Suppressor macrophage treated with lipopolysaccharide for 1 hour (primary cell): Measurements from ENCODE around the gene CYP46A1.

Source experiments
- DNase-seq, 3 donors: peaks; one replicate each; pipeline ENCODE4 v3.0.0-alpha.2; 2020 to 2022

The CYP46A1 gene

DNA sequence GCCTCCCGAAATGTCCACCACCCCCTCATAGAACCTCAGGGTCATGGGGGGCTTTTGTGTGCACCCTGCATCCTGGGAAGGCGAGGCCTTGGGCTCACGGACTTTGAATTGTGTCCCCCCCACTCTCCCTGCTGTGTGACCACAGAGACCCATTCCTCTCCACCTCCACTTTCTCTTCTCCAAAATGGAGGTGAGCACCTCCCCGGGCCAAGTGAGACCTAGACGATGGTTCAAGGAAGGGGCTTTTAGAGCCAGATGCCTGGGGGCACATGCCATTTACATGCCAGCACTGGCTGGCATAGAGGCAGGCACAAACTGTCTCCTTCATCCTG, 33.5 kb downstream of the CYP46A1 start:
- DNase-seq, result no peak

GRCh38 chr14:99718031-99718810, 34.1 kb downstream of the CYP46A1 start:
- no peak for DNase-seq

DNA sequence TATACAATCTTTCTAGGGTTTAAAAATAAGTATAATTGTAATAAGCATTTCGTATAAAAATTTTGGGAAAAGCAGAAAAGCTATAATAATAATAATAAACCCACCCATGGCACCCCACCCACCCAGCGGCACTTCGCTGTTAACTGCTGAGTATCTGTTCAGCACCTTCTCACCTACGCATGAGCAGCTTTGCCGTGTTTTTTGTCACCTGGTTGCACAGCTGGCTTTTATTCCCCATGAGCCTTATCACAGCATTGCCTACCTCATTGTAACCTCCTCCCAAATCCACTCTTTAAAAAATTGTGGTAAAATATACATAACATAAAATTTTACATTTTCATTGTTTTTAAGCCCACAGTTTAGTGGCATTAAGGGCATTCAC, 34.7 kb downstream of the CYP46A1 start:
- no peak for DNase-seq

DNA sequence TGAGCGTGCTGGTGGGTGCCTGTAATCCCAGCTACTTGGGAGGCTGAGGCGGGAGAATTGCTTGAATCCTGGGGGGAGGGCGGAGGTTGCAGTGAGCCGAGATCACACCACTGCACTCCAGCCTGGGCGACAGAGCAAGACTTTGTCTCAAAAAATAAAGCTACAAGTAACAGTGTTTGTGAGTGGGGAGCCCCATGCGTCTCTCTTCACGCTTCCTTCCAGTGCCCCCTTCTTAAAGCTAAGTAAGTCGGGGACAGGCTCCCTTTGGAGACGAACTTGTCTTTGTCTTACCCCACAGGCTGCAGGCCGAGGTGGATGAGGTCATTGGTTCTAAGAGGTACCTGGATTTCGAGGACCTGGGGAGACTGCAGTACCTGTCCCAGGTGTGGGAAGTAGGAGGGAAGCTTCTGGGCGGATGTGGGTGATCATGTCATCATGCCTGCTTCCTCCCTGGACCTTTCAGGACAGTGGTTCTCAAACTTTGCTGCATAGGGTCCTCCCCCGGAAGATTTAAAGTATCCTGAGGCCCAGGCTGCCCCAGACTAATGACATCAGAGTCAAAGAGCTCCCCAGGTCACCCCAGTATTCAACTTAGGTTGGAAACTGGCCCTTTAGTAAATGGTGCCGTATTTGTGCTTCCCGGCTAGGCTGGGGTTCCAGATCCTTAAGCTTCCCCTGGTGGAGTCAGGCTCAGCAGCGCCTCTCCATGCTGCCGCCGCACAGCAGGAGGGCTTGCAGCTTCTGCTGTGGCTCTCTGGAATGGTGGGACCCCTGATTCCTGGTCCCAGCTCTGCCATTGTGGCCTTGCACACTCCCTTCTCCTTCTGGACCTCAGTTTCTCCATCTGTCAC, 37.1 kb downstream of the CYP46A1 start:
- no peak for DNase-seq

GRCh38 chr14:99721792-99722516, 37.9 kb downstream of the CYP46A1 start:
- no peak for DNase-seq

DNA sequence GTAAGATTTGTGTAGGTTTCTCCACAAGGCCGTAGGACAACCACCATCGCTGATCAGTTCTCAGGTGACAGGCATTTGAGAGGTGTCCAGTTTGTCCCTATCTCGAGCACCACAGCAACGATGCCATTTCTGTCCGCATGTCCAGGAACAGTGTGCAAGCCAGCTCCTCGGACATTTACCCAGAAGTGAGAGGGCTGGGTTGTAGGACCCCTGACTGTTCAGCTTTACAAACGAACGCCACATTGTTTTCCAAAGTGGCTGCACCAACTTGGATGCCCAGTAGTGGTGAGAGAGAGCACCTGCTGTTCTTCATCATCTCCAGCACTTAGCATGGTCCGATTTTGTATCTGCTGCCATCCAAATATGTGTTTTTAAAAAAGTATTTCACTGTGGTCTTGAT, 38.6 kb downstream of the CYP46A1 start:
- DNase-seq, result no peak

DNA sequence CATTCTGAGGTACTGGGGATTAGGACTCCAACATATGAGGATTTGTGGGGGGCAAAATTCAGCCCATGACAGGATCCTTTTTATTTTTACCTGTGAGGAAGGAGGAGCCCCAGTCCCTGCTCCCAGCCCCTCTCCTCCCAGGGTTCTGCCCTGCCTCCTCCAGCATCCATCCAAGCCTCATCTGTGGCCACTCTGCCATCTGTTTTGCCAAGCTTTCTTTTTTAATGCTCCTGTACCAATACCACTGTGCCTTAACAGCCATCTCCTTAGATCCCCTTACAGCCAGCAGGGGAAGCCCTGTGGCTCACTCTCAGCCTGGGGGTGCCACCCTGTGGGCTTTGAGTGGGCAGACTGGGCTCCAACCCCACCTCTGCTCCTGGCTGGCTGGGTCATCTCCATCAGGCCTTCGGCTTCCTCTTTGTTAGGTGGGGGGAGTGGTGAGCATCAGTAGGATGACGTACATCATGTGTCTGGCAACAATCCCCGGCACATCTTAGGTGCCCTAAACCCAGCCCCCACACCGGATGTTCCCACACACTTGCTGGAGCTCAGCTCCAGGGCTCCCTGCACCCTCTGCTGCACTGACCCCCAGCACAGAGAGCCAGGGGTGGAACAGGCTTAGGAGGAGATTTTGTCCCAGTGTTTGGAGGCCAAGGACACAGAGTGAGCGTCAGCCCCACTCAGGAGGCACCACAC, 40.2 kb downstream of the CYP46A1 start:
- DNase-seq, result no peak

GRCh38 chr14:99724939-99725773, 41.1 kb downstream of the CYP46A1 start:
- no peak for DNase-seq

GRCh38 chr14:99725774-99726537, 41.9 kb downstream of the CYP46A1 start:
- no peak for DNase-seq

- DNase-seq, result no peak
These were observed 42.5 kb downstream of the CYP46A1 start for GRCh38 chr14:99726538-99727095.

DNA sequence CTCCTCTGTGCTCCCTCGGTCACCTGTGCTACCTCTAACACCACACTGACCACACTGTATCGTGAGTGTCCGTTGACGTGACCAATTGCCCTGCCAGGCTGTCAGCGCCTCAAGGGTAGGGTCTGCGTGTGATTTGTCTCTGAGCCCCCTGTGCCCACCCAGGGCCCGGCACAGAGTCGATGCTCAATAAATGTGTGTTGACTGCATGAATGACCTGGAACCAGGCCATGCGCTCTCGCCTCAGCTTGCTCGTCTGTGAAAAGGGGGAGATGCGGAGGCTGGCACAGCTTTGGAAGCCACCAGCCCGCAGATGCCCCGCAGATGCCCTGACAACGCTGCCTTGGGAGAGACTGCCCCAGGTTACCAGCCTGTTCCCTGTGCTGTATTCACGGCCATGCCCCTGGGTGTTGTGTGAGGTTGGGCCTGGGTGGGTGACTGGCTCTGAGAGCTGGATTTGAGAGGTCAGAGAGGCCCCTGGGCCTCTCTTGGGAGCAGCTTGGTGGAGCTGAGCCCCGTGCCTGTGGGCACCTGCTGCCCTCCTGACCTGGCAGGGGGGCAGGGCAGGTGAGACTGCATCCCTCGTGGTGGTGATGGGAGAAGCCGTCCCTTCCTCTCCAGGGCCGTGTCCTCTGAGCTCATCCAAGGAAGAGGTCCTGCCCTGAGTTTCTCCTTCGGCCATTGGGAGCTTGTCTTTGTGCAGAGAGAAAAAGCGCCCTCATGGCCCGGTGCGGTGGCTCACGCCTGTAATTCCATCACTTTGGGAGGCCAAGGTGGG, 43.2 kb downstream of the CYP46A1 start:
- no peak for DNase-seq

DNA sequence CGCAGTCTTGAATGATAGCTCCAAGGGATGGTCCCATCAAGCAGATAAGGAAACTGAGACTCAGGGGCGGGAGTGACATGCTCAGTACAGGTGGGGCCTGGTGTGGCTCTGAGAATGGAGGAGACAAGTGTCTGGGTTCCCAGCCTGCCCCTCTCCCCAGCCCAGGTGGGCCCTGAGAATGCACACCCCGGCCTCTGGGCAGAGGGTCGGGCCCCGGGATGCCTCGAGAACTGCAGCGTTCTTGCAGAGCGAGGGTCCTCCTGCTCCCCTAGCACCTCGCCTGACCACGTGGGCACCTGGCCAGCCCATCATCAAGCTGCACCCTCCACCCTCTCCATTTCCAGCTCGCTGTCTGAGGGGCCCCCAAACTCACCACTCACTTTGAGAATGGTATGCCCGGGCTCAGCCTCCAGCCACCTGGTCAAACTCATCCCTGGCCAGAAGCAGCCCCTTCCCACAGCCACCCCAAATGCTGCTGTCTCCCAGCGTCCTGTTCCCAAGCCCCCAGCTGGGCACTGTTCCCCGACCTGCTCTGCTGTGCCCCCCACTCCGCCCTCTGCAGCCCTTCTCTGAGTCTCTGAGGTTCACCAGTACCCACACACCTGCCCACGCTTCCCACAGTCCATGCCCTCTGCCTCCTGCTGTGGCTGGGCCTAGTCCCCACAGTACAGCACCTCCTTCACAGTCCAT, 44.3 kb downstream of the CYP46A1 start:
- no peak for DNase-seq

DNA sequence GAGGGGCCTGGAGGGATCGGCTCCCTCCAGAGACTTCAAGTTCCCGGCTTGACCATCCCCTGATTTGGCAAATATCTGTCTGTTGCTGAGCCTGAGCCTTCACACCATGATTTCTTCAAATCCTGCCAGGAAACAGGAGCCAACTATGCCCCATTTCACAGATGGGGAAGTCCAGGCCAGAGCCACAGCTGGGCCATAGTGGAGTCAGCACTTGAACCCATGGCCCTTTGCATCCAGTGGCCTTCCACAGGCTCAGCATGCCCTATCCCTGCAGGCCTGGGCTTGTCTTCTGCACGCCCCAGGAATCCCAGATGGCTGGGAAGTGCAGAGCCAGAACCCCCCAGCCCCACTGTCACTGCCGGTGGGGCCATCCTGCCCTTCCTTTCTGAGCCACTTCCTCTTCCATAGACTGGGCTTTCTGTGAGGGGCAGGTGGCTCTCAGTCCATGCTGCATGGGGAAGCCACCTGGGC, 44.9 kb downstream of the CYP46A1 start:
- no peak for DNase-seq

DNA sequence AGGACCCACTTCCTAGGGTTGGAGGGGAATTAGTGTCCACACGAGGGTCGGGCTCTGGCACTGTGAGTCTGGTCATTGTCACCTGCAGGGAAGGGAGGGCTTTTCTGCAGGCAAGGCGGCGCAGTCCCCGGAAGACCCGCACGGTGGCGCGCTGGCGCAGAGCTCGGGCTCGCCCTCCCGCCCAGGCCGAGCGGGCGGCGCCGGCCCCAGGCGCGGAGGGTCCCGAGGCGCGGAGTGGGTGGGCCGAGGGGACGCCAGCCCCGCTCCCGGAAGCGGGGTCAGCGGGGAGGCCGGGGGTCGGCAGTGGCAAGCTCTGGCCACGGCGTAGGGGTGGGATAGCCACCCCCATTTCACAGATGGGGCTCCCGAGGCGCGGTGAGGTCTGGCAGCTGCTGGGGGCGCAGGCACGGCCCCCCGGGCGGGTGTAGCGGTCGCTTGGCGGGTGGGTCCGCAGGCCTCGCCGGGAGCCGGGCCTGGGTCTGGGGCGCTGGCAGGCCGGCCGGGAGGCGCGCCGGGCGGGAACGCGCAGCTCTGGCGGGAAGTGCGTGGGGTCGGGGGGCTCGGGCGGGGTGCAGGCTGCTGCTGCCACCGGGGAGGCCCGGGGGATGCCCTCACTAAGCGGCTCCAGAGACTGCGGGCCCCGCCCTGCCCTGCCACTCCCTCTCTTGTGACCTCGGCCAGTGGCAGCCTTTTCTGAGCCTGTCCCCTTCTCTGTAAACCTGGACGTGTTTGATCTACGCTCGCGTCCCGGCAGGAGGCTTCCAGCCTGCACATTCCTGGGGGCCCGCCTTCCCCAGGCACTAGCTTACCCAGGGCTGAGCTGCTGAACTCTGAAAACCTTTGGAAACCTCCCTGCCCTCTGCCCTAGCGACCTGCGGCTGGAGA, 46.1 kb downstream of the CYP46A1 start:
- peak; percentile 48 to 76 (median 64) for DNase-seq

DNA sequence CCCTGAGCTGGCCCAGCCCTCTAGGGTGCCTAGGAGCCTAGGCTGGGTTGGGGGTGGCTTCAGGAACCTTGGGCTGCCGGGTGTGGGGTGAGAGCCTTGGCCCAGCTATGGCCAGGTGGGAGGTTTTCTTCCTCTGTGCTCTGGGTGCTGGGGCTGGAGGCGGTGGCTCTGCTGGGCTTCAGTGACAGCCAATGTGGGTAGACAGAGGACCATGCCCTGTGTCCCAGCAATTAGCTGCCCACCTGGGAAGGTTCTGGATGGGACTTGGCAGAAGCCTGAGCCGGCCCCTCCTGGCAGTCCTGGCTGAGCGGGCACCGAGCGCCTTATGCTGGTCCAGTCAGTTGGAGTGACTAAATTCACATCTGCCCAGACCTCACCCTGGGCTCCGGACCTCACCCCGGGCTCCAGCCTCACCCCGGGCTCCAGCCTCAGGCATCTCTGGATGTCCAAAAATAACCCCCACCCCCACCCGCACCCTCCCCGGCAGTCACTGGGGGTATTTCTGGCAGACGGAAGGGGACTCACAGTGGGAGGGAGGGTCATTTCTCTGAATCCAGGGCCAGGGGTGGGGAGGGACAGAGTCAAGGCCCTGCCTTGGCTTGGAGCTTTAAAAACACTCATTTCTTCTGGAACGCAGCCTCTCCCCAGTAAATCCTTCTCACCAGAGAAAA, 46.9 kb downstream of the CYP46A1 start:
- no peak for DNase-seq

DNA sequence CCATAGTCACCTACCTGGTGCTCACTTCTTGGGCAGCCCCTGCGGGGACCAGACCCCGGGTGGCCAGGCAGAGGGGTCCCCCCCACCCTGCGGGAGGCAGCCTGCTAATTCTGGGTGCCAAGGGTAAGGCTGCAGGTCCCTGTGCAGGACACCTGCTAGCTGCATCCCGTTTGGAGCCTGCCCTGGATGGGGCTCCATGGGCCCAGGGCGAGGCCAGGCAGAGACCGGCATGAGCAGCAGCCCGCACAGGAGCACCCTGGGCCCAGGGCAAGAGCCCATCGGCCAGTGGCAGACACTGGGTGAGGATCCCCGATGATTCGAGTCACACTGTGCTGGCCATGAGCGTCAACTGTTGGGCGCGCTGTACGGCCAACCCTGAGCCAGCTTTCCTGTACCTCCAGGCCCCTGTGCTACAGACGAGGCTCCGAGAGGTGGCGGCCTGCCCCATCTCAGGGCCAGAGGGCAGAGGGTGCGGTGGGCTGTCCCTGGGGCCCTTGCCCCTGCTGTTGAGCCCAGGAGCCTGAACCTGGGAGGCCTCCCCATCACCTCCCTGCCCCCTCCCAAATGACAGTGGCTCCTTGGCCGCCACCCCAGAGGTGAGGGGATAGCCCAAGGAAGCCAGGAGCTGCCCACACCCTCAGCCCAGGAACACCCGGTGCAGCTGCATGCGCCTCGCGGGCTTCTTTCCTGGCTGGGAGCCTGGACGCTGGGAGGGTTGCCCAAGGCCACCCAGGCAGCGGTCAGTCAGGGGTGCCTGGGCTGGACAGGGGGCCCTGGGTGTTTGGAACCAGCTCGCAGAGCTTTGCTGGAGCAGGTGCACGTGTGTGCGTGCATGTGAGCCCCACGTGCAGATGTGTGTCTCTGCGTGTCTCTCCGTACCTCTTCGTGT, 47.7 kb downstream of the CYP46A1 start:
- DNase-seq, result no peak
